SKM-1 (cell line): ENCODE results near the gene C2orf92.

ENCODE experiments used
- DNase-seq: peaks from one replicate; lab custom pipeline; 2025; ENCODE audit not compliant: unreplicated experiment; lab: John Stamatoyannopoulos, UW

Gene C2orf92

DNA sequence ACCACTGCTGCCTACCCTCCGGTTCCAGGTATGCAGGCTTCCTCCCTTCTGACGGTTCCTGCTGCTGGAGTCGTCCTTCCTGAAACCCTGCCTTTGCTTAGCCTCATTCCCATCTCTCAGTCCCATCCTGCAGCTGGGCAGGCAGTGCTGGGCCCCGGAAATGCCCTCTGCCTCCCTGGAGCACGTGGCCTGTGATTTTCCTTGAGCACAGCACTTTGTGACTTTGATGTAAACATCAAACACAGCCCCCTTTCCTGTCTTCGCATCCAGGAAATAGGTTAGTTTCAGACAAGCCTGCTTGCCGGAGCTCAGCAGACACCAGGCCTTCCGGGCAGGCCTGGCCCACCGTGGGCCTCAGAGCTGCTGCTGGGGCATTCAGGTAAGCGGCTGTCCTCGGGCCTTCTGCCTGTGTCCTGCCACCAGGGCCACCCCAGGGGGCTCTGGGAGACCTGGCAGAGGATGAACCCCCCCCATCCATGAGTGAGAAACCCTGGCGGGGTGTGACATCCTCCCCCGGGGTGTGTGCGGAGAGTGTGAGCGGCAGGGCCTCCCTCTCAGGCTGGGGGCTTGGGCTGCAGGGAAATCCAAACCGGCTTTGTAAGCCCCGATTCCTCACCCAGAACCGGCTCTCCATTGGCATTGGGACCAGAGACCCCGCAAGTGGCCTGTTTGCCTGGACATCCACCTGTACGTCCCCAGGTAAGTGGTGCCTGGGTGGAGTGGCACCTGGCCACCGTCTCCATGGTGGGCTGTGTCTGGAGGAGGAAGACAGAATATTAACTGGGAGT lies 44.0 kb downstream of the C2orf92 start, which contains the start of gene ZAP70:
ZAP70 (plus strand) TSS at position 281 of the 788 bp plus-strand sequence. CDS start 10,461 bp downstream, outside the sequence.
- DNase-seq: no peak

DNA sequence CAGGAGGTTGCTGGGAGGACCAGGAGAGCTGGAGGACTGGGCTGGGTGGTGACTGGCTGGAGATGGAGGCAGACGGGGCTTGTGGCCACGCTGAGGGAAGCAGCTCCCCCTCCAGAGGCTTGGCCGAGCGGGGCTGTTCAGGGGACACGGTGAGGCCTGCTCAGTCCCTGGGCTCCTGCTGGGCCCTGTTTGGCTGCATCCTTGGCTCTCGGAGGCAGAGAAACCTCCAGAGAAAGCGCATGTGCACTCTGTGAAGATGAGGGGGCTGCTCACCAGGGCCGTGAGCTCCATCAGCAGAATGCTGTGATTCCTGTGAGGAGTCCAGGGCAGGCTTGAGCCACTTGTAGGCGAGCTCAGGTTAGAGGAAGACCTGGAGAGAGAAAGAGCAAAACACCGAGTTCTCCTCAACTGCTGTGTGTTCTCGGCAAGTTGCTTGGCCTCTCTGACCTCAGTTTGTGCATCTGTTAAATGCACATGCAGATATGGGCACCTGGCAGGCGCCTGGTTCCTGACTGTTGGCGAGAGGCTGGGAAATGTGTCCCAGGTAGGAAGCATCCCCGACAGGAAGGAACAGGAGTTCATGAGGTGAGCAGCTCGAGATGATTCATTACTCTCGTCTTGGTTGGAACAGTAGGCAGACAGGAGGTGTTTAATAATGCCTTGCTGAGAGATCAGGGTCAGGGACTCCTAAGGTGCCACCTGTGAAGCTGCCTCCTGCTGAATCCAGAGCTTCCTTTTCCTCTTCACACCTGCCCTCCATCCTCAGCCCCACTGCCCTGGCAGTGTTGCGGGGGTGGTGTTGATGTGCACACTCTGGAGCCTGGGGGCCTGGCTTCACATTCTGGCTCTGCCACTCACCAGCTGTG lies 44.8 kb downstream of the C2orf92 start:
- no peak for DNase-seq

DNA sequence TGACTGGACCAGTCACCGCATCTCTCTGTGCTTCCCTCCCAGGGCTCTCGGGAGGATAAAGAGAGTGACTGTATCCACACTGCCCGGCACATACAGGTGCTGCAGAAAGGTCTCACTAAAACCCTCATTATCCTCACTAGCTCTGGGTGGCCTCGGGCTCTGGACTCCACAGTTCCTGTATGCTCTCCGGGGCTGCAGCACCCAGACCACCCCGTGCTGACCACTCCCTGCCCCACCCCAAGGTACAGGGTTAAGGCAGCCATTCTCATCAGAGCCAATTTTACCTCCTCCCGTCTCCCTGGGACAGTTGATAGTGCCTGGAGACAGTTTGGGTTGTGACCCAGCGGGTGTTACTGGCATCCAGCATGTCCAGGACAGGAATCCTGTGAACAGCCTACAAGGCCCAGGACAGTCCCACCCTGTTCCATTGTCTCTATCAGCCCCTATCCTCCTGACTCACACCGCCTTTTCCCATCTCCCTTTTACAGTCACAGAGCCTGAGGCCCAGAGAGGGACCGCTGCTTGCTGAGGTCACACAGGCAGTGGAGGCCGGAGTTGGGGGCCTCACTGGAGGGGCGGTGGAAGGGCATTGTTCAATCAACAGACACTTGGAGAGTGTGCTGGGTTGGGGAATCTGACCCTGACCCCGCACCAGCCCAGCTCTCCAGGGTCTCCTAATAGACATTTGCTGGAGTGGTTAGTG lies 45.6 kb downstream of the C2orf92 start:
- DNase-seq: no peak

DNA sequence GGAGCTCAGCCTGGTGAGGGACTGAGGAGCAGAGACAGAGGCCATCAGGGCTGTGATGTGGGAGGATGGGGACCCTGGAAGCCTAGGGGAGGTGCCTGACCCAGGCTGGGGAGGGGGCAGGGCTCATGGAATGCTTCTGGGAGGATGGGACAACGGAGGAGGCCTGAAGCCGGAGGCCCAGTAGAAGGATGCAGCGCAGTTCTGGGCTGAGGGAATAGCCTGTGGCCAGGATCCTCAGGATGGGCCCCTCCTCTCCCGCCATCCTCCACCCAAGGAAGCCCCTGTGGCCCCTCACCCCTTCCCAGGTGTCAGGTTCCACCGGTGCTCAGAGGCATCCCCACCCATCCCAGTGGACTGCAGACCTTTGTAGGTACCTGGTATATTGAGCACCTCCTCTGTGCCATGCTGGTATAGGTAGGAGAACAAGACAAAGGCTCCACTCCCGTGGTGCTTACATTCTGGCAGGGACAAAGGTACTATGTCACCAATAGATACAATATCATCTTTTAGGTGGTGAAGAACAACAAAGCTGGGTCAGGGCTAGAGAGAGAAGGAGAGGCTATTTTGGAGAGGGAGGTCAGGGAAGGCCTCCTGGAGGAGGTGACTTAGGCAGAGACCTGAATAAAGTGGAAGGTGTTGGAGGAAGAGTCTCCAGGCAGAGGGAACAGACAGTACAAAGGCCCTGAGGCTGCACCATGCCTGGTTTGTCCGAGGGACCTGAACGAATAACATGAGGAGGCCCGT lies 46.6 kb downstream of the C2orf92 start:
- no peak for DNase-seq

DNA sequence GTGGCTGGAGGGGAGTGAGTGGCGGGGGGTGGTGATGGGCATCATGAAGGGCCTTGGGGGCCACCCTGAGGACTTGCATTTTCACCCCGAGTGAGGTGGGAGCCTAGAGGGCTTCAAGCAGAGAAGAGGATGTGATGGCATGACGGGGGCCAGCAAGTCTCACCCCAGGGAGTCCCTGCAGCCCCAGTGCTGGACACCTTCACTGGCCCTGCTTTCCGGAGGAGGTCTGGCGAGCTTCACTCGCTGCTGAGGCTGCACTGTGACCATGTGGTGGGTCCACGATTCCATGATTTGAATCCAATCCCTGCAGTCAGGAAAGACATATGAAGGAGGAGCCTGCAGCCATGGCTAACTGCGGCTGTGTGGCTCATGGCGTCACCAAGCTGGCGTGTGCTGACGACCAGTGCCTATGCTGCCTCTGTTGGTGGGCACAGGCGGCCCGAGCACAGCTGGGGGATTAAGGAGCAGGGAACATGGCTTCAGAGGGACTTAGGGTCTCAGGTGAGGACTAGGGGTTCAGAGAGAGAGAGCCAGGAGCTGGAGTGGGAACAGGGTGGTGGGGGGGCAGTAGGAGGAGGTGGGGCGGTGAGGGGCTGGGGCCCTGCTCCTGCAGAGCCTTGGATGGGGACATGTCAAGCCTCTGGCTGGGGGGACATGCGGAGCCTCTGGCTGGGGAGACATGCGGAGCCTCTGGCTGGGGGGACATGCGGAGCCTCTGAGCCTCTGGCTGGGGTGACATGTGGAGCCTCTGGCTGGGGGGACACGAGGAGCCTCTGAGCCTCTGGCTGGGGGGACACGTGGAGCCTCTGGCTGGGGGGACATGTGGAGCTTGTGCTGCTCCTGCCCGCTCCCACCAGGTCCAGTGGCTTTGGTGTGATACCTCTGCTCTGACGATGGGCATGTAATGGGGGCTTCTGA lies 47.4 kb downstream of the C2orf92 start:
- no peak for DNase-seq

DNA sequence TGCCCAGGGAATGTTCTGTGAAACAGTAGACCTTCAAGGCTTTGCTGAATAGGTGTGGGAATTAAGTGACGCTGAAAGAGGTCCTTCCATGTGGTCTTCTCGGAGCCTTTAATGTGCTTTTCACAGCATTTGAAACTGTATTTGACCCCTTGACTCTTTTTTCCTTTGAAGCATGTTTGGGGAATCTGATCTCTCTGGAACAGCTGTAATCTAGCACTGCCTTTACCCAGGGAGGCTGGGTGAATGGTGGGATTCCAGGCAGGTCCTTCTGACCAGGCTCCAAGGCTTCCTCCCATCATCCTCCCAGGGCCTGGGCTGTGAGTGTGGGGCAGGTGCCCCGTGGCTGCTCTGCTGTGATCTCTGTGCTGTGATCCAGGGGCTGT lies 48.1 kb downstream of the C2orf92 start:
- no peak for DNase-seq

DNA sequence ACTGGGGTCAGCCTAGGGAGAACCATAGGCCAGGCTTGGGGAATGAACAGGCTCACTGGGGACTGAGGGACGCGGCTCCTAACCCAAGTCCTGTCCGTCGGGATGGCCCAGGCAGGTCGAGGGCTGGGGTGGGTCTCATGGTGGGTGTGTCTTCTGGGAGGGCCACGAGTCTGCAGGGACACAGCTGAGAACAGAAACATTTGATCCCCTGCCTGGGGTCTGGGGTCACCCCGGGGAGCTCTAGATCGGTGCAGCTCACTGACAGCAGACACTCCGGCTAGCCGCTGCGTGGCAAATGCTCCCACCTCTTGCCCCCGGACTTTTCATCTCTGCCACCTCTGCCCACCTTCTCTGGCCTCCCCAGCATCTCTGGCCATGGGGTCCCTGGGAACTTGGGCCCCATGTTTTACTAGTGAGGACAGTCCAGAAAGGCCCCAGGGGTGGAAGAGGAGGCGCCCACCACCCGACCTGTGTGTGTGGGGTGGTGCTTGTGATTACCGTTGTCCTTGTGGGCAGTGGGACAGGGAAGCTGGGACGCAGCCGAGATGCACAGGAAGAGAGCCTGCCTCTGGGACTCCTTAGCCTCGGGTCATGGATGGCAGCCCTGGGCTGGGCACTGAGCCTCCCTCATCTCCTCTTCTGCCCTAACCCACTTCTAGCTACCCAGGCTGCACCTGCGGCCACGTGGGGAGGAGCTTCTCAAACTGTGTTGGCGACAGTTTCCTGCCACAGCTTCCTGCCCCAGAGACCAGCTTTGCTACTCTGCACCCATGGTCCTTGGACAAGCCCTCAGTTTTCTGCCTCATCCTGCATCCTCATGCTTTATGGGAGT lies 48.8 kb downstream of the C2orf92 start:
- DNase-seq: no peak

DNA sequence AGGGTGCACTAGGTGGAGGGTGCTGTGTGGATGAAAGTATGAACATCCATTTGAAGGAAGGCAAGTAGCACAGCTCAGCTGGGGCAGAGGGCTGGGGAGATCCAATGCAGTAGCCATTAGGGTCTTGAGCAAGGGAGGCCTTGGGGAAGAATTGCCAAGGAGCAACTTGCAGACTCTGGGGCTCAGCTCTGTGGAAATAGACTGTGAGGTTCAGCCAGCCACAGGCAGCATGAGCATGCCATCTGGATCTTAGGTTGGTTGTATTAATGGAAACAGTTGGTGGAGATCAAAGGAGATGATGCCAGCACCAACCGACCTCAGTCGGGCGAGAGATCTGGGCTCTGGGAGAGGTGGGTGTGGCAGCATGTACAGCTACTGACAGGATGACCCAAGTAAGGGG lies 49.4 kb downstream of the C2orf92 start:
- no peak for DNase-seq

DNA sequence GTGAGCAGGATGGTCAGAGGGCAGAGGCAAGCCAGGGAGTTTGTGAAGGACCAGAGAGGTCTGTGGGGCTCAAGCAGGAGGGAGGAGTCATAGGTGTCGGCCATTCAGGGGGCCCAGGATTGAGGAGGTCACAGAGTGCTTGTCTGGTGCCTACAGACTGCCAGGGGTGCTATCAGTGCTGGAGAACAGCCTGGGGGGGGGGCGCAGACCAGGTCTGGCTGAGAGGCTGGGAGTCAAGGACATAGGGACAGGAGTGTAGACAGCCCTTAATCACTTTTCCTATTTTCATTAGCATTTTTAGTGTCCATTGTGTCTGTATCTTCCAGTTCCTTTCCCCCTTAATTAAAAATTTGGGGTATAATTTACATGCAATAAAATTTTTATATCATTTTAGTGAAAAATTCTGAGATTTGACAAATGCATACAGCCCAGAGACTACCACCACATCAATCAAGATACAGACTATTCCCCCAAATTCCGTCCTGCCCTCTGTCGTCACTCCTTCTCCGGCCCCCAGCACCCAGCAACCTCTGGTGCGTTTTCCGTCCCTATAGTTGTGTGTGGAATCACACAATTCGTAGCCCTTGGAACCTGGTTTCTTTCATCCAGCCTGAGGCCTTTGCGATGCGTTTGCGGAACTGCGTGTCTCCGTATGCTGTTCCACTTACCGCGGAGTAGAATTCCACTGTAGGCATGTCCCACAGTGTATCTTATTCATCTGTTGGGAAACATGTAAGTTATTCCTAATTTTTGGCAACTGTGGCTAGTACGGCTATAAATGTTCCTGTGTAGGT lies 50.0 kb downstream of the C2orf92 start:
- no peak for DNase-seq

DNA sequence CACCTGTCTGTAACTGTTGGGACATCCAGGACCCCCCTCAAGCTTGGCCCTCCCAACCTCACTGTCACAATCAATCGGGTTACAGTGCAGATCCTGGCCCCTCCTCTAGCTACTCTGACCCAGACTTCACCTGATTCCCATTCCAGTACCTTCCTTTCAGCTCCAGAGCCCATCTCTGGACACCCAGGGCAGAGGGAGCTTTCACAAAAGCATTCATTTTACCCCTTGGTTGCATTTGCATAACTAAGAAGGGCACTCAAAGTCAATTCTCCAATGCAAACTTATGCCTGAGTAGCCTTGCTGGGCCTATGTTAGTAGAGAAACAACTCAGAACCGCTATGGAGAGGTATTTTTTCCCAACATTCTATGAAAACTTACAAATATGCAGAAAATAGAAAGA lies 51.2 kb downstream of the C2orf92 start:
- DNase-seq: no peak

DNA sequence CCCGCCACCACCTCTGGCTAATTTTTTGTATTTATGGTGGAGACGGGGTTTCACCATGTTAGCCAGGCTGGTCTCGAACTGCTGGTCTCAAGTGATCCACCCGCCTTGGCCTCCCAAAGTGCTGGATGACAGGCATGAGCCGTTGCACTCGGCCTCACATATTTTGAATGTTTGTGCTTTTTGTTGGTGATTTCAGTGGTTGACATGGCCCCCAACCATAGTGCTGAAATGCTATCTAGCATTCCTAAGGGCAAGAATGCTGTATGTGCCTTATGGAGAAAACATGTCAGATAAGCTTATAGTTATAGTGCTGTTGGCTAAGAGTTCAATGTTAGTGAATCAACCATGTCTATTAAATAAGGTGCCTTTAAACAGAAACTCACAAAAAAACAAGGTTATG lies 52.7 kb downstream of the C2orf92 start:
- DNase-seq: no peak

DNA sequence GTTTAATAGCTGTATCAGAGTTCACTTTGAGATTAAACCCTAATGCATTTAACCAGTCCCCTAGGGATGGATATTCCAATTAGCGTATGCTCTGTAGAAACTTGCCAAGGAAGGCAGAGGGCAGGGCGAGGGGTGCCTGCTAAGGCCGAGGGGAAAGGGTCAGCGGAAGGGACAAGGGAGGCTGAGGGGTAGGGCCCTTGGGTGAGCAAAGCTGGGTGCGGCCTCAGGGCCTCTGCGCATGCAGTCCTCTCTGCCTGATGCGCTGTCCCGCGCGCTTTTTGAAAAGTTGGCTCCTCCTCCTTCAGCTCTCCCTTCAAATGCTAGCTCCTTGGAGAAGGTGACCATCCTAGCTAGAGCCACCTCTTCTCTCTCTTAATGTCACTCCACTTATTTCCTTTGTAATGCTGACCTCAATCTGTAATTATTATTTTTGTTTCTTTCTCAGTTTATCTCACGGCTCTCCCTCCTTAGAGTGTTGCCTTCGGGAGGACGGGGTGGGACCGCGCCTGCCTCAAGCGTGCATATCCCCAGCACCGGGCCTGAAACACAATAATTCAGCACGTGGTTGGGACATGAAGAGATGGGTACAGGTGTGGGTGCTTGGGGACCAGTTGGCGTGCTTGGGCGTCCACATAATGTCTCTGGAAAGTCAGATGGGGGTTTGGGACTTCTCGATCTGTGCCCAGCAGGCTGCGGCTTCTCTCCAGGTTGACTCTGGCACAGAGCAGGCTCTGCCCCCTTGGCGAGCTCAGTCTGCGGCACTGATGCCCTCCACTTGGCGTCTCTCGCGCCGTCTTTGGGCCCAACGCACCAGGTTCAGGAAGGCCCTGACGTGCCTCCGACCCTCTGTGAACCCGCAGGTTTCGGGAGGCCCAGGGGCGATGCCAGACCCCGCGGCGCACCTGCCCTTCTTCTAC lies 53.9 kb downstream of the C2orf92 start:
- DNase-seq: no peak

DNA sequence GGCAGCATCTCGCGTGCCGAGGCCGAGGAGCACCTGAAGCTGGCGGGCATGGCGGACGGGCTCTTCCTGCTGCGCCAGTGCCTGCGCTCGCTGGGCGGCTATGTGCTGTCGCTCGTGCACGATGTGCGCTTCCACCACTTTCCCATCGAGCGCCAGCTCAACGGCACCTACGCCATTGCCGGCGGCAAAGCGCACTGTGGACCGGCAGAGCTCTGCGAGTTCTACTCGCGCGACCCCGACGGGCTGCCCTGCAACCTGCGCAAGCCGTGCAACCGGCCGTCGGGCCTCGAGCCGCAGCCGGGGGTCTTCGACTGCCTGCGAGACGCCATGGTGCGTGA lies 54.5 kb downstream of the C2orf92 start:
- DNase-seq: no peak

DNA sequence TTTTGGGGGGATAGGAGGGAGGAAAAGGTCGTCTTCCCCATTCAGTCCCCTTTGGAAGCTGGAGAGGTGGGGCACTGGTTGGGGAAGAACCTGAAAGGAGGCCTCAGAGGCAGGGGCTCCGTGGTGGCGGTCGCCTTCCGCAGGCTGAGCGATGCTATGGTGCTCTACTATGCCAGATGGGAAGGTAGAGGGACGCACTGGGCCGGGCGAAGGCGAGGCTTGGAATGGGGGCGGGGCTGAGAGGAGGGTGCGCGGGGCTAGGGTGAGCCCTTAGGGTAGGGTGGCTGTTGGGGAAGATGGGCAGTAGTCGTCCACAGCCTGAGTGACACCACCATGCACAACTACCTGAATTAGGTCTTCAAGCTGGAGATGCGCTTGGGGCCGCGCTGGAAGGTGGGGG lies 55.0 kb downstream of the C2orf92 start:
- DNase-seq: no peak

DNA sequence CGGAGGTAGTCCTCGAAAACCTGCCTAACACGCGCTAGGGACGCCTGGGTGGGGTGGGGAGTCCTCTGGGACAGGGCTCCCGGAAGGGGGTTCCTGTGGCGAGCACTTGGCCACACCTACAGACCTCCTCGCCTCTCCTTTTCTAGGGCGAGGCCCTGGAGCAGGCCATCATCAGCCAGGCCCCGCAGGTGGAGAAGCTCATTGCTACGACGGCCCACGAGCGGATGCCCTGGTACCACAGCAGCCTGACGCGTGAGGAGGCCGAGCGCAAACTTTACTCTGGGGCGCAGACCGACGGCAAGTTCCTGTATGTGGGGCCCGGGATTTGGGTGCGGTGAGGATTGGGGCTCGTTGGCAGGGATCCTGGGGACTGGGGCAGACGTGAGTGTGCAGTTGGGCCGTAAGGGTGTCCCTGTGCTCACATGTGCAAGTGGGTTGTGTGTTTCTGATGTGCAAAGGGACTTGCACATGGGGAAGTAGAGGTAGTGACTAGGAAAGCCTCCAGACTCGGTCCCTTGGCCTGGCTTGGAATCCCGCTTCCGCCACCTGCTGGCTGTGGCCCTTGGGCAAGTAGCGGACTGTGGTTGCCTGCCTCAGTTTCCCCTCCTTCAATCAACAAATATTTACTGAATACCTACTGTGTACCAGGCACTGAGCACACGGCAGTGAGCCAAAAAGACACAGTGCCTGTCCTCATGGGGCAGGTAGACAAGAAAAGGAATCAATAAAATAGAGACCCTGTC lies 55.6 kb downstream of the C2orf92 start:
- no peak for DNase-seq

DNA sequence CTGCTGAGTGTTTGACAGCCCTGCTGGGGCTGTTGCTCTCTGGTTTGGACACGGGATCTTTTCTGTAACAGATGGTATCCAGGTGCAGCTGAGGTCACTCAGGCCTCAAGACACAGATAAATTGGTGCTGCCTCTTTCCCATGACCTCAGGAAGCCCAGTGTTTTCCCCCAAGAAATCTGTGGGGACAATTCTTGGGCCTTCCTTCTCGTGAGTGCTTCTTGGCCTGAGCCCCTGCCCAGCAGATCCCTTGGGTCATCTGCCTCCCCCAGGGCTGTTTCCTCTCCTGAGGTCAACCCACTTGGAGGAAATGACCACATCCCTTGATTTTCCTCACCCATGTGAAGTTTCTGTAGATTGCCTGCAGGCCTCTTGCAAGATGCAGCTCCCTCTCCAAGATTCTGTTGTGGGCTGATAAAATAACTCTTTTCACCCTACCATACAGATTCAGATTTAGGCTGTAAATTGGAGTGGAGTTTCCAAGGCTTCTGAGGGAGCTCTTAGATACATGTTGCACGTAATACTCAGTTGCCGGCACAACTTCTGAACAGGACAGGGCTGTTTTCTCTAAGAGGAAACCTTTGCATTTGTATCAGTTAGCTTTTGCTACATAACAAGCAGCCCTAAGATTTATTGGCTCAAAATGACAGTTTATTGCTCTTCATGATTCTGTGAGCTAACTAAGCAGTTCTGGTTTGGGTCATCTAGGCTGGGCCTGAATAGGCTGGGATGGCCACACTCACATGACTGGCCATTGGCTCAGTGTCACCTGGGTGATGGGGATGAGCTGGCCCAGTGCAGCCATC lies 57.0 kb downstream of the C2orf92 start:
- DNase-seq: no peak
